ENCODE data around the gene ACO1.

Gene ACO1

DNA sequence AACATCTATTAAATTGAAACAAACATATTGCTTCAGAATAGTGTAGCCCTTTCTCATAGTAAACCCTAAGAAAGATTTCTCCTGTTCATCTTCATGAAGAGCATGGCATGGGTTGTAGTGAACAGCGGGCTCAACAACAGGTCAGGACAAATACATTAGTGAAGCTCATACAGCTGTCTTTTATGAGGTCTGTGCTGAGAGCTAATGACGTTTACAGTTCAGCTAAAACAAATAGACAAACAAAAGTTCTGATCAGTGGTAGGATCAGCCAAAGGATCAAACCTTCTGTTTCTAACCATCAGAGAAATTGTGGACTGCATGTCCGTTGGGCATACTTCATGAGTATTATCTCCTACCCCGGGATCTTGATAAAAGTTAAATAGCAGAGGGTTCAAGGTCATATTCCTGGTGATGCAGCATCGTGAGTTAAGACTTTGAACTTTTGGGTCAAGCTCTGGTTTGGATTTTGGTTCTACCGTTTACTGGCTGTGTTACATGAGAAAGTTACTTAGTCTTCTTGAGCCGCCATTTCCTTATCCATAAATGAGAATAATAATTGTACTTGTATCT lies 37.9 kb downstream of the ACO1 start:
- no peak for DNase-seq (ENCODE audit: low read depth)

DNA sequence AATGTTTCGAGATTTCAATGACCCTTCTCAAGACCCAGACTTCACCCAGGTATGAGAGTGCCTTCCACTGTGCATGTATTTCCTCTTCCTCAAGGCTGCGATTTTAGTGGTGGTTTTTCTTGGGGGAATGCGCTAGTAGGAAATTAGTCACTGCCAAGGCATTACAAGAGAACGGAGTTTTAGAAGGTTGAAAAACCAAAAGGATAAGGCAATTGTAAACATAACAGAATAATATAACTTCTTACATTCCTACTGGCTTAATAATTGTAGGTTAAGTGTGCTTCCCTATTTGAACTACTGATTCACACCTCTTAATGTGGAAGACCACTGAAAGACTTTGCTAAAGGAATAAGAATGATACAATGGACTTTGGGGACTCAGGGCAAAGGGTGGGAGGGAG lies 38.9 kb downstream of the ACO1 start:
- DNase-seq (ENCODE audit: low read depth), result no peak

DNA sequence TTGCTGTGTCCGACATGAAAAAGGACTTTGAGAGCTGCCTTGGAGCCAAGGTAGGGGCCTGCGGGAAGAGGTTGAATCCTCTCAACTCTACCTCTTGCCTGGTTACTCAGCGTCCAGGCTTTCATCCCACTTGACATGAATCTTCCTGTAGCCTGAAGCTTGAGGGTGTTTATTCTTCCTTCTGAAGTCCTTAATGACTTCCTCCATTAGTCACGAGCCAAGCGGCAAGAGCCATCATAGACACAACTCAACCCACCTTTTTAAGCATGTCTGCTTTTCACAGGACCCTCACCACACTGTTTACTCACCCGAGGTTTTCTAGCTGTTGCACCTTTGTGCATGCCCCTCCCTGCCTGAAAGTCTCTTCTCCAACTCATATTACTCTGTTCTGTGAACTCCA lies 40.2 kb downstream of the ACO1 start:
- no peak for DNase-seq (ENCODE audit: low read depth)

DNA sequence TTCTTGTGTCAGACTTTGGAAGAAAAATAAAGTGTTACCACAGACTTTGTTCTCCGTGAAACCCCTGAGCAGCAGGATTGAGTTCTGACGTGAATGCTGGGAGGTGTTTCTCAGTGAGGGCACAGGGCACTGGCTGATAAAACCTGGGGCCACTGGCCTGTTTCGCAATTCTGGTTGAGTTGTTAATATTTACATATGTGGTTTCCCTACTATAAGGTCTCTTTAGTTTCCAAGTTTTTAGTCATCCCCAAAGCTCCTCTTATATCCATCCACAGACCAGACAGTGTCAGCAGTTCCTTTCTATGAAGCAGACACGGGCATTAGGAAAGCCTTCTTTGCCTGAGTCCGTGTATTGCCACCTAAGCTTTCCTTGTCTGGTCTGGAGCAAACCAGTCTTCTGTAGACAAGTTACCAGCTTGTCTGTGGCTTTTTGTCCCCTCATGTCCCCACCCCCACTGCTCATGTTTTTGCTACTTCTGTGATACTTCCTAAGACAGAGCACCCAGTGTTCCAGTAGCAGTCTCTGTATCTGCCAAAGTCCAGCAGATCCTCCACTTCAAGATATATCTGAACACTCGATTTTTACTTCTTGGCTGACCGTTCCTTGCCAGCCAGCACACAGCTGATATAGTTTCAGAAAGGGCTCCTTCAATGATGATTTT lies 42.0 kb downstream of the ACO1 start:
- DNase-seq (ENCODE audit: low read depth), result no peak

DNA sequence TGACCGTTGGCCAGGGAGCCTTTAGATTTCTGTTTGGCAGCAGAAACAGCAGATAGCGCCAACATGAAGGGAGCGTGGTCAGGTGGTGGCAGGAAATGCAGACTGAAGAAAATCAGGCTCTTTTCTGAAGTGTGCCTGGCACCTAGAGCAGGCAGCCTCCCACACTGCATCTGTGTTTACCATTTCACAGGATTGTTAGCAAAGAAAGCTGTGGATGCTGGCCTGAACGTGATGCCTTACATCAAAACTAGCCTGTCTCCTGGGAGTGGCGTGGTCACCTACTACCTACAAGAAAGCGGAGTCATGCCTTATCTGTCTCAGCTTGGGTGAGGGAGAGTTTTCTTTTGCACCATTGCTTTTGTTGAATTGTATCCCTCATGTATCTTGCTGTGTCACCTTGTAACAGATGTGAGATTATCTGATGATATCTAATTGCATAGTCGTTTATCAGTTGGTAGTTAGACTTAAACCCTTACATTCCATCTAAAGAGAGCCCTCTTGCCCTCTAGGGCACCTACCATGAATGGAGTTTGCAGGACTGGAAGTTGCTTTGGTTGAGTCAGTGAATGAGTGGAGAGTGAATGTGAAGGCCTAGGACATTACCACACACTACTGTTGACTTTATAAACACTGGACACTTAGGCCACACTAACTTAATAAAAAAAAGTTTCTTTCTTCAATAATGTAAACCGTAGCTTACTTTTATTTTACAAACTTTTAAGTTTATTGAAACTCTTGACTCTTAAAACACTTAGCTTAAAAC lies 42.8 kb downstream of the ACO1 start:
- DNase-seq (ENCODE audit: low read depth), result no peak

DNA sequence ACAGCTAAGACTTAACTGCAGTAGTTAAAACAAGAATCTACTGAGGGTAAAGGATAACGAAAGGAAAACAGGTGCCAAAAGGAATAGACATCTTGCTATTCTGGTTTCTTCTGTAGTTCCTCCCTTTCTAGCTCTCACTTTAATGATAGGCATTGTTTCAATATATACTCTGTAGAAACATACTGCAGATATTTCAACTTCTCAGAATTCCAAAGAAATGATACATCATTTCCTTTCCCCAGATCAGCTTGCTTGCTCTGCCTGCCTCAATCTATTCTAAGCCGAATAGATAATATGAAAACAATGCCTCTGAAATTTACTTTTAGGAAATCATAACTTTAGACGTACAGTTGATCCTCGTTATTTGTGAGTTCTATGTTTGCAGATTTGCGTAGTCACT lies 46.3 kb downstream of the ACO1 start:
- DNase-seq (ENCODE audit: low read depth), result no peak

DNA sequence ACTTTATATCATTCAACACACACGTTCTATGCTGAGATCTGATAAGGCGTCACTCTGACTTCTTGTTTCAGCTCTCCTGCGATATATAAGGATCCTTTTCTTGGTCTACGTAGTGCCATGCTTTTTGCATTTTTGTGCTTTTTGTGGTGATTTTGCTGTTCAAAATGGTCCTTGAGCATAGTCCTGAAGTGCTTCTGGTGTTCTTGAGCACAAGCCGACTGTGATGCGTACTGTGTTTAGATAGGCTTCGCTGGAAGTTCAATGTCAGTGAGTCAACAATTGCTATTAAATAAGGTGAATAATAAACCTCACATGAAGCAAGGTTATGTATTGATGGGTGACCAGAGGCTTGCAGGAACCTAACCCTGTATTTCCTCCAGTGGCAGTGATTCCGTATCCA lies 46.8 kb downstream of the ACO1 start:
- no peak for DNase-seq (ENCODE audit: low read depth)

DNA sequence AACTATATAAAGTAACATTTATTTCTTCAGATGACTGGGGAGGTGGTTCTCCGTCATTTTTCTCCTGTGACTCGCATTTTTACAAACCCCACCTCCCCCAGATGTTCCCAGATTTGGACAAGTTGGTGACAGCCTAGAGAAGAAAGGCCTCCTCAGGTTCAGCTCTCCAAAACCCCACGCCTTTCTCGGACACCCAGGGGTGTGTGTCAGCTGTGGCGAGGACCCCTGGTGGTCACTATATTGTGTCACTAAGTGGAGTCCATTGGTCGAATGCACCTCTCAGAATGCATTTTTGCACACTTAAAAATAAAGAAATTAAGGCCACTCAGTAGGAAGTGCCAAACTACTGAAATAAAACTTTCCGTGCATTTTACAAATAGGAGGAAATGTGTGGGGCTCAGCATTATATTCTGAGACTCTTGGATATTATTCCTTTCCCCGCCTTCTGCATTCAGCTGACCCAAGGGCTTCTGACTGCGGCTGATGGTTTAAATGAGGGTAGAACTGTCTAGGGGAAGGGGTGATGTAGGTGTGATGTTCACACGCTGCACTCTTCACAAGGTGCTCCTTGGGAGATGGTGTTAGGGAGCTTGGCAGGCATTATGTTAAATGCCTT lies 47.6 kb downstream of the ACO1 start:
- DNase-seq (ENCODE audit: low read depth), result peak; percentile 34

DNA sequence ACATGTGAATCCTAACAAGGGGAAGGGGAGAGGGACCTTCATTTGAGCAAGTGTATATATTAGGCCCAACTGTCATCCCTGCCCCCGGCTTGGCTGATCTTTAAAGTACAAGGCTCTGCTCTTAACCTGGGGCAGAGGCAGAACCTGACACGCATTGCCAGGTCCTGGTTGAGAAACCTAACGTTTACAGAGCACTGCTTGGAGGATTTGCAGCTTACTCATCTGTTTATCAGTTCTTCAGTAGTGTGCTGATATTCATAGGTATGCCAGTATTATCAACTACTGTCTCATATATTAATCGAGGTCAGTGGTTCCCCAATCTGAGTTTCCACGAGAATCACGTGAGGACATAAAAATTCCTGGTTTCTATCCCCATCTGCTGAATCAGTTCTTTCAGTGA lies 50.4 kb downstream of the ACO1 start:
- no peak for DNase-seq (ENCODE audit: low read depth)

DNA sequence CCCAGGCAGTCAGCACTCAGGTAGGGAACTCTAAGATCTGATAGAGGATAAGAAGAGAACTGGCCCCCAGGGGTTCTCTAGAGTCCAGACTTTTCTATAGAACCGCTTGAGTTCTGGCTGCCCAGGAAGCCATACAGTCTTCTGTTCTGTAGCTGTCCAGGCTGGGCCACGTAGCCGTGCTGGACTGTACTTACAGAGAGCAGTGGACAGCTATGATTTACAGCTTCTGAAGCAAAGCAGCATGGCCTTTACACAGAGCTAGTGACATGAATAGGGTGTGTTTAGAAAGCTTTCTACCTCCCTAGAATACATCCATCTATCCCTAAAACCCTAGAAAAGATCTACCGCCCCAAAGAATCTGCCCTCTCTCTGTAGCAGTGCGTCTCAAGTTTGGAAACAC lies 57.2 kb downstream of the ACO1 start:
- no peak for DNase-seq (ENCODE audit: low read depth)

DNA sequence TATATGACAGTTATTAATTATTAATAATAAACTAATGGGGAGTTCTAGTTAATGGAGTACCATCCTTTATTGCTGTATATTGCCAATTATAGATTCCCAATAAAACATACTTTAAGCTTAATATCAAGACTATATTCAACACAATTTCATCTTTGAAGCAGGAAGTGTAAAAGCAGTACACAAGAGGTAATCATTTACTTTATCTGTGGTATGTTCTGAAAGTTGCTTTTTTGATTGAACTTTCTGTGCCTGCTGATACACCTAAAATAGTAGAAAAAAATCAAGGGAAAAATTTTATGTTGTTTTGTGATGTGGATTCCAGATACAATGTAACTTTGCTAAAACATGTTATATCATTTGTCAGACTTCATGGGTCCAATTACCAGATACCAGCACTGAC lies 58.0 kb downstream of the ACO1 start:
- no peak for DNase-seq (ENCODE audit: low read depth)

DNA sequence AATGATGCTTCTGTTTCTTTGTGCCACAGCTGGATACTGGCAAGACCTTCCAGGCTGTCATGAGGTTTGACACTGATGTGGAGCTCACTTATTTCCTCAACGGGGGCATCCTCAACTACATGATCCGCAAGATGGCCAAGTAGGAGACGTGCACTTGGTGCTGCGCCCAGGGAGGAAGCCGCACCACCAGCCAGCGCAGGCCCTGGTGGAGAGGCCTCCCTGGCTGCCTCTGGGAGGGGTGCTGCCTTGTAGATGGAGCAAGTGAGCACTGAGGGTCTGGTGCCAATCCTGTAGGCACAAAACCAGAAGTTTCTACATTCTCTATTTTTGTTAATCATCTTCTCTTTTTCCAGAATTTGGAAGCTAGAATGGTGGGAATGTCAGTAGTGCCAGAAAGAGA lies 65.5 kb downstream of the ACO1 start:
- DNase-seq (ENCODE audit: low read depth), result no peak

DNA sequence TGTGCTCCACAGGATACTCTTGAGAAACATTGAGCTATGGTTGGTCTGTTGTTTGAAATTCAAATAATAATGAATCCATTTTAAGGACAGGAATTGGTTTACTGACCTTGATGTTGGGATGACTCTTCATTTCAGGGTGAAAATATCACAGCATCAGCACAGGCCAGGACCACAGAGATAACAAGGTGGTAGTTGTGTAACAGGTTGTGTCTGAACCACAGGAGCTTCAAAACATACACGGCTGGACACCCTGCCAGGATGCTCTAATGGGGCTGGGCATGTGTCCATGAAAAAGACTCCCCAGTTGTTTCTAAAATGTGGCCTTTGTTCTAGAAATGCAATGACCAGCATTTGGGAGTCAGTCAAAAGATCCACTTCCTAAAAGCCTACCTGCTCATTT lies 69.8 kb downstream of the ACO1 start:
- DNase-seq (ENCODE audit: low read depth), result no peak

DNA sequence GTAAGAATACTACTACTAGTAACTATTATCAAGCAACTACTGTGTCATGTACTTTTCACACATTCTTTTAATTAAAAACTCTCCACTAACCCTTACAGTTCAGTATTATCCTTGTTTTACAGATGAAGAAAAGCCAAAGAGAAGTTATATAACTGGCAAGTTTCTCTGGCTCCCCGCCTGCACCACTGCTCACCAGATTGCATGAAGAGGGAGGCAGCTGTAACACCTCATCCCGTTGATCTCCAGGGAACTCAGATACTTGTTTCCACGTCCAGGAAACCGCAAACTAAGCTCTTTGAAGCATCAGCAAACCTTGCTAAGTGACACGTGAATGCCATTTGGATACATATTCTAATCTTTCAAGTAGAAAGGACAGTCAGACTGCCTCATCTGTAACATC lies 71.3 kb downstream of the ACO1 start:
- DNase-seq (ENCODE audit: low read depth), result no peak

DNA sequence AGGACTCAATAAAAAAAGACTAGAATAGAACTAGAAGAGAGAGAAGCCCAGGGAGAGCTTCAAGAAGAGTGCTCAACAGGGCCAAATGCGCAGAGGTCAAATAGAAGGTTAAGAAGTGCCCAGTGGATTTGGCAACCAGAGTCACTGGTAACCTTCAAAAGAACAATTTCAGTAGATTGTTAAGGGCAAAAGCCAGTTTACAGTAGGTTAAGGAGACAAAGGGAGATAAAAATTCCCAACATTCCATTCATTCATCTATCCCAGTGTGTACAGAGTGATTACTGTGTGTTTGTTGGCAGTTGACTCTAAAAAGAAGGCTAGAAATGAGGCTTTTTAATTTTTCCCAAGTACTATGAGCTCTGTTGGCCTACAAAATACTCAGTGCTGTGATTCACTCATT lies 72.1 kb downstream of the ACO1 start:
- DNase-seq (ENCODE audit: low read depth), result no peak

DNA sequence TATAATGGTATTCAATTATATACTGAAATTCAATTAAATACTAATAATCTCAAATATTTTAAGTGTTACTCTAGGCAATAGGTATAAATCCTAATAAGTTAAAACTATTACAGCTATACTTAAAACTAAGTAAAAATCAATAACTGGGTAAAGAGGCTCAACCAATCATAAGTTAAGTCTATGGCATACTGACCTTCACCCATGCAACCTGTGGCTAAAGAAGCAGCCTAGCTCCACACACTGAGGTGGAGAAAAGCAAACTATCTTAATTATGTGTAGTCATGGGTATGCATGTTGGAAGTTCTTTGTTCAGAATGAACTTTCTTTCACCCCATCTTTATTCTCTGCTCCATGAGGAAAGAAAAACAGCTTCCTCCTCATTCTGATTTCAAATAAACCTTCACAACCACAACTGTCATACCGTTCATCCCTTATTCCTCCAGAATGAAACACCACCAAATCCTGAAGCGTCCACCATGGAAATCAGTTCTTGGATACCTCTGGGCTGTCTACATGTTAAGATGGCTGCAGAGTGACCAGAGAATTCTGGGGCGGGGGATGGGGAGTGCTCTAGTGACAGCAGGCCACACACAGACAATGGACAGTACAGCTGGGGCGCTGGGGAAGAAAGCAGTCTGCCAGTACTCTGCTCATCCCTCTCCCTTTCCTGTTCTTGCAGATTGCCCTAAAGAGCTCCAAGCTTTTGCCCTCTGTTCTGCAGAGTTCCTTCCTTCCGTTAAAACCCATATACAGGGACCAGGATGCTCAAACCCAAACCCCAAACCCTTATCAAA lies 79.3 kb downstream of the ACO1 start:
- DNase-seq (ENCODE audit: low read depth), result no peak

DNA sequence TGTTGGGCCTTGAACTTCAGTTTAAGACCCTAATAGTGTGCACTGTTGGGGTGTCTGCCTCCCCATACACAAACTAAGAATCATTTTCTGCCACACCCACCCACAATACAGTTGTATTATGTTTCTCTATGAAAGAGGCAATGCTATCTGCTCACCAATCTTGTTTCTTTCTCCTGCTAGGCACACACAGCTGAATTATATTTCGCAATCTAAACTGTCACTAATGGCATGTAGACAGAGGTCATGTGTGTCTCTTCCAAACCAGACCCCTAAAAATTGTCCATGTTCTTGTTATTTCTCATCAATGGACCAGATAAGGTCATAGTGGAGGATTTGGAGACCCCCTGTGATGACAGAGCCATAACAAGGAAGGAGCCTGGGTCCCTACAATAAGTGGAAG lies 84.3 kb downstream of the ACO1 start:
- no peak for DNase-seq (ENCODE audit: low read depth)

DNA sequence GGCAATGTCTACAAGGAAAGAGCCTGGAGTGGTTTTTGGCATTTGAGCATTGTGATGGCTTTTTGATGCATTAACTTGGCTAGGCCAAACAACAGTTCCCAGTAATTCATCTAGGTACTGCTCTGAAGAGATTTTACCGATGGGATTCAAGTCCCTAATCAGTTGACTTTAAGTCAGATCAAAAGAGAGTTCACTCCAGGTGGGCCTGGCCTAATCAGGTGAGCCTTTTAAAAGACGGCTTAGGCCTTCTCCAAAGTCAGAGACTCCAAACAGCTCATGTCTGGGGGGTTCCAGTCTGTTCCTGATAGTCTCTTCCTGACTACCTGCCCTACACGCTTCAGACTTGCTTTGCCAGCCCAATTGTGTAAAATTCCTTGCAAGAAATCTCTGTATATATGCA lies 87.9 kb downstream of the ACO1 start:
- DNase-seq (ENCODE audit: low read depth), result no peak

DNA sequence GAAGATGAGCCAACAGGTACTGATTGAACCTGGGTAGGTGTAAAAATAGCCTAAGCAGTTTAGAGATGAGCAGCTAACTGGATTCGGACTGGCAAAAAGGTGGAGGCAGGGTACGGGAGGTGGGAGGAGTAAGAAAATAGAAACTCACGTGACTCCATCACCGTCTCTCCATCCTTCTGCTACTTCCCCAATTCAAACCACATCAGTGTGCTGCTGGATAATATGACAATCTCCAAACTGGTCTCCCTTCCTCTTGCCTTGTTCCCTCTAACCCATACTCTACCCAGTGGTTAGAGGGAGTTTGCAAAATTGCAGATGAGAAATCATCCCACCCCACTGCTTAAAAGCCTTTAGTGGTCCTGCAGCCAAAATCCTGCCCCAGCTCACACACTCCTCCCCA lies 98.9 kb downstream of the ACO1 start:
- no peak for DNase-seq (ENCODE audit: low read depth)

DNA sequence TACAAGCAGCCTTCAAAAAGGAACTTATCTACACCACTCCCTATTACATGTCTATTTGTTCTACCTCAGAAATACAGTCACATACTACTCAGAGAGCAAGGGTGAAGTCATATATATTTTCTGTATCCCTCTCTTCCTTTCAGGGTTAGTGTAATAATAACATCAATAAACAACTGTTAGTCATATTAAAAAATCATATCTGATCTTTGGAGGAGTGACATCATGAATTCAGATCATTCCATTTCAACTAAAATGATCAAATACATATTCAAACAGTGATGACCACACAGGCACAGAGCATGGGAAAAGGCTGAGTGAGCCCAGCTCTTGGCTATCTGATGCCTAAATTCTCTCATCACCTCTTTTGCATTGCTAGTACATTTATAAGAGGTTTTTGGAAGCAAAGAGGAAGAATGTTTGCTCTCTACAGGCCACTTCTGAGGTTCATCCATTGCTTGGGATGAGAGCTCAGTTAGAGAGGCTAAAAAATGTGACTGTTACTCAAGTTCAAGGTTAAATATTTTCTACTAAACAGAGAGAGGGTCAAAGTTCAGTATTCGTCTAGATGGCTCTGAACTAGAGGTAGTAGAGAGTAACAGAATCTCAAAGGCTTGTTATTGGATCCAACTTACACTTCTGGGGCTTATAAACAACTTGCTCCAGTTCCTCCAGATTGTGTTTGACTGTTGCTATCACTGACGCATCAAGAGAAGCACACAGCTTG lies 102.6 kb downstream of the ACO1 start:
- DNase-seq (ENCODE audit: low read depth), result no peak

DNA sequence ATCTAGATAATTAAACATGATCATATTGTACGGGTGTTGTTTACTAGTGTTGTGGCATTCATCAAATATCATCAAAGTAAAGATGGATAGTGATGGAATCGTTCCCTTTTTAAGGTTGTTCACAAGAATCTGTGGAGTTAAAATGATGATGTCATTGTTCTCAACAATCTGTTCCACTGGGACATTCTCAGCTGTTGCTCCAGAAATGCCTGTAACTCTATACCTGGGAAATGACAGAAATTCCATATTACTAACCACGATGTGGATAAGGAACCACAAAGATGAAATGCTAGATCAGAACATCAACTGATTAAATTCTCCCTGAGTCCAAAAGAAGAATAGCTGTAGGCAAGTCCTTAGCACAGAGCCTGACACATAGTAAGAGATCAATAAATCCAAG lies 103.5 kb downstream of the ACO1 start:
- no peak for DNase-seq (ENCODE audit: low read depth)

DNA sequence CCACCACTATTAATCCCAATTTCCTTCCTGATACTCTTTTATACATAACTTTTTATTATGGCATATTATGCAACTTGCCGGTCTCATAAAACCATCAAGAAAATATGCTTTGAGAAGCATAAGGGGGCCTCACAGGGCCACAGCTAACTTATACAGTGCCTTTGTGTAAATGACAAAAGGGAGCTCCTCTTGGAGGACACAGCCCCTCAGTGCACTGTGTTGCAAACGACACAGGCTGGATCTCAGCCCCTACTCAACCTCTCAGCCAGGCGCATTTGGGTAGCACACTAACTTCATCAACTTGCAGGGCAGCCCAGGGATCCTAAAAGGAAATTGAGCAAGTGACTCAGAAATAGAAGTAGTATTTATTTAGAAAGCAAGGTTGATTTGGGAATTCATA lies 106.2 kb downstream of the ACO1 start:
- DNase-seq (ENCODE audit: low read depth), result no peak
